OCI-LY3 (cell line): ENCODE data around the gene C9orf72.

Experiments used
- EZH2phosphoT487 ChIP-seq: fragments of 200-600 bp; shearing (Covaris generic); IDR thresholded peaks from 2 replicates; pipeline ENCODE4 v1.6.1; 2018; ENCODE audit warnings: antibody characterized with exemption, mixed run types, low read depth
- TF ChIP-seq, protein P1 (sequence below): fragments of 200-600, 300-600 bp; sonication (generic); IDR thresholded peaks from 2 replicates; pipeline ENCODE4 v1.5.1; 2014; ENCODE audit warnings: antibody characterized with exemption, low read length, low read depth

DNA sequence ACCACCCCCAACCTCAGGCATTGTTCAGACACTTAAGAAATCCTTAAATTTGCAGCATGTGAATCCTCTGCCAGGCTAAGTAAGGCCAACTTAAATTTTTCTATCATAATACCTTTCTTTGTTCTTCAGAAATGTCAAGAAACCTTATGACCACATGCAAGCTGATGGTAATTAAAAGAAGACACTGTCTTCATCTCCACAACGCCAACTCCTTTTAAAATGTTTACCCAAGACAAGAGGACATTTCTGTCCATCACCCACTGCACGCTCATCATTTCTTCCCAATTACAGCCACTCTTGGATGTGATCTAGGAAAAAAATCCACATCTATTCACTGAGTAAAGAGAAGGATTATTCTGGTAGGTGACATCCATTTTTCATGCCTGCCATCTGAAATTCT, 55.3 kb downstream of the C9orf72 start:
- TF ChIP-seq, protein P1, sequence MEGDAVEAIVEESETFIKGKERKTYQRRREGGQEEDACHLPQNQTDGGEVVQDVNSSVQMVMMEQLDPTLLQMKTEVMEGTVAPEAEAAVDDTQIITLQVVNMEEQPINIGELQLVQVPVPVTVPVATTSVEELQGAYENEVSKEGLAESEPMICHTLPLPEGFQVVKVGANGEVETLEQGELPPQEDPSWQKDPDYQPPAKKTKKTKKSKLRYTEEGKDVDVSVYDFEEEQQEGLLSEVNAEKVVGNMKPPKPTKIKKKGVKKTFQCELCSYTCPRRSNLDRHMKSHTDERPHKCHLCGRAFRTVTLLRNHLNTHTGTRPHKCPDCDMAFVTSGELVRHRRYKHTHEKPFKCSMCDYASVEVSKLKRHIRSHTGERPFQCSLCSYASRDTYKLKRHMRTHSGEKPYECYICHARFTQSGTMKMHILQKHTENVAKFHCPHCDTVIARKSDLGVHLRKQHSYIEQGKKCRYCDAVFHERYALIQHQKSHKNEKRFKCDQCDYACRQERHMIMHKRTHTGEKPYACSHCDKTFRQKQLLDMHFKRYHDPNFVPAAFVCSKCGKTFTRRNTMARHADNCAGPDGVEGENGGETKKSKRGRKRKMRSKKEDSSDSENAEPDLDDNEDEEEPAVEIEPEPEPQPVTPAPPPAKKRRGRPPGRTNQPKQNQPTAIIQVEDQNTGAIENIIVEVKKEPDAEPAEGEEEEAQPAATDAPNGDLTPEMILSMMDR = no peak
- no peak for TF ChIP-seq EZH2phosphoT487
